ENCODE results near the gene HOXA2.

The HOXA2 gene

GRCh38 chr7:27100694-27101170 is 1.8 kb downstream of the HOXA2 start:
- DNase-seq (ENCODE audit: low read depth in 3 of 3, low spot score in 1 of 3), result no peak

- no peak for DNase-seq (ENCODE audit: low read depth in 3 of 3, low spot score in 1 of 3)
Observed at GRCh38 chr7:27099453-27100370, 2.8 kb downstream of the HOXA2 start.

GRCh38 chr7:27098578-27099451 is 3.7 kb downstream of the HOXA2 start:
- no peak for DNase-seq (ENCODE audit: low read depth in 3 of 3, low spot score in 1 of 3)

GRCh38 chr7:27097686-27098577 is 4.6 kb downstream of the HOXA2 start:
- DNase-seq (ENCODE audit: low read depth in 3 of 3, low spot score in 1 of 3), result no peak

GRCh38 chr7:27096768-27097514 is 5.5 kb downstream of the HOXA2 start:
- DNase-seq (ENCODE audit: low read depth in 3 of 3, low spot score in 1 of 3), result no peak

GRCh38 chr7:27095897-27096767 is 6.4 kb downstream of the HOXA2 start, which contains the start of gene HOXA1:
HOXA1 (minus strand) TSS chr7:27096000; CDS start chr7:27095912, 88 bp downstream.
- peak; percentile 24 to 42 (median 32) for DNase-seq (ENCODE audit: low read depth in 3 of 3, low spot score in 1 of 3)

- no peak for DNase-seq (ENCODE audit: low read depth in 3 of 3, low spot score in 1 of 3)
Observed at GRCh38 chr7:27095050-27095896, 7.2 kb downstream of the HOXA2 start.

GRCh38 chr7:27094304-27095049 is 8.0 kb downstream of the HOXA2 start:
- no peak for DNase-seq (ENCODE audit: low read depth in 3 of 3, low spot score in 1 of 3)

GRCh38 chr7:27093184-27093895 is 9.1 kb downstream of the HOXA2 start:
- no peak for DNase-seq (ENCODE audit: low read depth in 3 of 3, low spot score in 1 of 3)

GRCh38 chr7:27092819-27093110 is 9.7 kb downstream of the HOXA2 start:
- no peak for DNase-seq (ENCODE audit: low read depth in 3 of 3, low spot score in 1 of 3)

GRCh38 chr7:27091941-27092818 is 10.3 kb downstream of the HOXA2 start:
- DNase-seq (ENCODE audit: low read depth in 3 of 3, low spot score in 1 of 3), result no peak

GRCh38 chr7:27091105-27091504 is 11.4 kb downstream of the HOXA2 start:
- DNase-seq (ENCODE audit: low read depth in 3 of 3, low spot score in 1 of 3), result no peak

- no peak for DNase-seq (ENCODE audit: low read depth in 3 of 3, low spot score in 1 of 3)
Observed at GRCh38 chr7:27088002-27088922, 14.2 kb downstream of the HOXA2 start.

GRCh38 chr7:27083646-27084045 is 18.8 kb downstream of the HOXA2 start:
- no peak for DNase-seq (ENCODE audit: low read depth in 3 of 3, low spot score in 1 of 3)

- DNase-seq (ENCODE audit: low read depth in 3 of 3, low spot score in 1 of 3), result no peak
Observed at GRCh38 chr7:27082171-27082570, 20.3 kb downstream of the HOXA2 start.
